Loucy (cell line): ENCODE measurements around the gene CUBN.

Source experiments
- CTCF ChIP-seq: fragments of 200-600 bp; sonication (generic); conservative IDR thresholded peaks from 2 replicates; pipeline ENCODE4 v1.5.1; 2014; ENCODE audit warnings: mild to moderate bottlenecking, antibody characterized with exemption, low read length
- EZH2phosphoT487 ChIP-seq: fragments of 200-600 bp; IDR thresholded peaks from 2 replicates; pipeline ENCODE4 v1.6.1; 2018; ENCODE audit warnings: antibody characterized with exemption, mild to moderate bottlenecking, moderate library complexity, borderline replicate concordance

- no peak for TF ChIP-seq EZH2phosphoT487
- no peak for TF ChIP-seq CTCF
Measured at GRCh38 chr10:17086865-17087367, 42.7 kb downstream of the CUBN start.
